Loucy (cell line): ENCODE results near the gene RERE.

Experiments used
- CTCF ChIP-seq: fragments of 200-600 bp; sonication (generic); conservative IDR thresholded peaks from 2 replicates; pipeline ENCODE4 v1.5.1; 2014; ENCODE audit warnings: mild to moderate bottlenecking, antibody characterized with exemption, low read length
- EZH2phosphoT487 ChIP-seq: fragments of 200-600 bp; IDR thresholded peaks from 2 replicates; pipeline ENCODE4 v1.6.1; 2018; ENCODE audit warnings: antibody characterized with exemption, mild to moderate bottlenecking, moderate library complexity, borderline replicate concordance

- TF ChIP-seq CTCF: no peak
- no peak for TF ChIP-seq EZH2phosphoT487
Observed at GRCh38 chr1:8506456-8506855, 311.0 kb downstream of the RERE start.
